Measurements from ENCODE around the gene VWA5B1. TPM values are rescaled to one million over a fixed set of nuclear protein-coding genes. Genes with fewer than 3 reads are reported as not detected.
A peak's percentile ranks its signal among the peaks of the same experiment; 100 is the strongest.

VWA5B1 gene
- total and polyA plus RNA-seq, 5 experiments from 2014 or later: 0.06 TPM; not detected in 4

DNA sequence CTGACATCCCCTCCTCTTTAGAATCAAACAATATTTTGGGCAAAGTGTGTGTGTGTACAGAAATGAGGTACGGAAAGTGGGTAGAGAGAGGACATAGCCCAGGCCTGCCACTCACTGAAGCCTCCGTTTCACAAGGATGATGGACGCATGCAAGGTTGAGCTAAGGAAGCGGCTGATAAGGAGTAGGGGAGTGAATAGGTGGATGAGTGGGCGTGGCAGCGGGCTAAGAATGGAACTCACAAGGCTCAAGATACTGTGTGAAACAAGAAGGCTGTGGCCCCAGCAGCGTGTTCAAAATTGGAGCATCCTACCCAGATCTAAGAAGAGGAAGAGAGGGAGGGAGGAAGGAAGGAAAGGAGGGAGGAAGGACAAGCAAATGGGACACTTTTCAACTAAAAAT lies 37.5 kb downstream of the VWA5B1 start:
- H3K4me1 Mint-ChIP-seq: peaks cover 0 to 2% (median under 1%) of the 10 kb centered on the region in 4 donors
- no peaks in the 10 kb centered on the region for H3K36me3 Mint-ChIP-seq
- H3K4me3 Mint-ChIP-seq: no peak overlapping the region
- H3K9me3 Mint-ChIP-seq: no peaks in the 10 kb centered on the region
- H3K27me3 Mint-ChIP-seq: peaks cover 6 to 39% (median 21%) of the 10 kb centered on the region in 5 donors
- ATAC-seq (no peak), DNase-seq (no peak)
- no peak overlapping the region for H3K27ac Mint-ChIP-seq
- POLR2A ChIA-PET: no interaction called here

GRCh38 chr1:20329793-20330542 lies 39.3 kb downstream of the VWA5B1 start:
- Mint-ChIP-seq H3K27me3 (peaks cover 8 to 39% (median 21%) of the 10 kb centered on the region in 5 donors), H3K4me1 (no peaks in the 10 kb centered on the region), H3K27ac (no peak overlapping the region), H3K9me3 (no peaks in the 10 kb centered on the region), H3K36me3 (no peaks in the 10 kb centered on the region), H3K4me3 (no peak overlapping the region)
- ATAC-seq (no peak), DNase-seq (no peak)
- POLR2A ChIA-PET: no interaction called here

GRCh38 chr1:20334103-20334502 lies 43.4 kb downstream of the VWA5B1 start:
- Mint-ChIP-seq H3K4me1 (no peaks in the 10 kb centered on the region), H3K9me3 (no peaks in the 10 kb centered on the region), H3K36me3 (no peaks in the 10 kb centered on the region), H3K4me3 (no peak overlapping the region), H3K27ac (no peak overlapping the region), H3K27me3 (peaks cover 6 to 43% (median 19%) of the 10 kb centered on the region in 5 donors)
- POLR2A ChIA-PET: no interaction called here
- DNase-seq: no peak
- ATAC-seq: no peak

- no peak overlapping the region for H3K4me3 Mint-ChIP-seq
- POLR2A ChIA-PET: no interaction called here
These were observed 45.5 kb downstream of the VWA5B1 start for GRCh38 chr1:20336105-20336605.

GRCh38 chr1:20337581-20337980 lies 46.9 kb downstream of the VWA5B1 start:
- POLR2A ChIA-PET: no interaction called here
- H3K27me3 Mint-ChIP-seq: peaks cover 9 to 47% (median 22%) of the 10 kb centered on the region in 5 donors
- ATAC-seq (no peak), DNase-seq (no peak)
- no peaks in the 10 kb centered on the region for H3K36me3 Mint-ChIP-seq
- no peaks in the 10 kb centered on the region for H3K9me3 Mint-ChIP-seq
- no peak overlapping the region for H3K4me3 Mint-ChIP-seq
- no peak overlapping the region for H3K27ac Mint-ChIP-seq
- no peaks in the 10 kb centered on the region for H3K4me1 Mint-ChIP-seq

More at GRCh38 chr1:20336105-20336605, 45.5 kb downstream of the VWA5B1 start:
- DNase-seq (no peak), ATAC-seq (no peak)
- Mint-ChIP-seq H3K27ac (no peak overlapping the region), H3K9me3 (no peaks in the 10 kb centered on the region), H3K27me3 (peaks cover 6 to 37% (median 17%) of the 10 kb centered on the region in 5 donors), H3K36me3 (no peaks in the 10 kb centered on the region), H3K4me1 (no peaks in the 10 kb centered on the region)

- Mint-ChIP-seq H3K9me3 (no peaks in the 10 kb centered on the region), H3K4me3 (no peak overlapping the region), H3K4me1 (peaks cover 0 to 9% (median 7%) of the 10 kb centered on the region in 4 donors), H3K27me3 (peaks cover 14 to 64% (median 33%) of the 10 kb centered on the region in 5 donors), H3K27ac (peak overlapping the region in 1 of 10 donors; percentile 53), H3K36me3 (peaks cover 0 to 4% (median 0%) of the 10 kb centered on the region in 3 donors)
- DNase-seq (no peak), ATAC-seq (no peak)
- POLR2A ChIA-PET: no interaction called here
These were observed 49.3 kb downstream of the VWA5B1 start for GRCh38 chr1:20339811-20340457.

DNA sequence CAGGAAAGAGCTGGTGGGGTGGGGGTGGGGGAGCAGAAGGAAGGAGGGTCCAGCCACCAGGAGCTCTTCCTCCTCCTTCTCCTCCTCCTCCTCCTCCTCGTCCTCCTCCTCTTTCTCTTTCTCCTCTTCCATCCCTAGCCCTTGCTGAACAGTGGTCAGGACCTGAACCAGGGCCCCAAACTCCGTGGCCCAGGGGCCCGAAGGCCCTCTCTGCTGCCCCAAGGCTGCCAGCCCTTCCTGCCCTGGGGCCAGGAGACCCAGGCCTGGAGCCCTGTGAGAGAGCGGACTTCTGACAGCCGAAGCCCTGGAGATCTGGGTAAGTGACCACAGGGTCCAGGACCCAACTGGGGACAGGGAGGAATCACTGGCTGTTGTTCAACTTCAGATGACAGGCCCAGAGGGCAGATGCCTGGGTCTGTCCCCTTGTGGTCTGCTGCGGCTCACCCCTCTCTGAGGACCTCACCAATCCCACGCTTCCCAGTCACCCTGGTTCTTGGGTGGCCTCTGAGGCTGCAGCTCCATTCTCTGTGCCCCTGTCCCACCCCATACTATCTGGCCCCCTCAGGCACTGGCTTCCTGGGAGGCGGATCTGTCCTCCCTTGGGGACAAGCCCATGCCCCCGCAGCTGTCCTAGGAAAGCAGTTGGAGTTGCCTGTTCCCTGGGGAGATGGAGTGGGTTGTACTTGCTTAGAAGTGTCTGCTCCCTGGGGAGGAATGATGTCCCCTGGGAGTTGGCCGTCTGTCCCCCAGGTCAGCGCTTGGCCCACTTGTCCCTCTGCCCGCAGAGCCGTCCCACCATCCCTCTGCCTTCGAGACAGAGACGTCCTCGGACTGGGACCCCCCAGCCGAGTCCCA lies 51.8 kb downstream of the VWA5B1 start:
- DNase-seq (no peak), ATAC-seq (no peak)
- H3K4me1 Mint-ChIP-seq: peaks cover 0 to 9% (median 7%) of the 10 kb centered on the region in 4 donors
- H3K9me3 Mint-ChIP-seq: peaks cover 2 to 15% (median 9%) of the 10 kb centered on the region in 9 donors
- H3K4me3 Mint-ChIP-seq: peak overlapping the region in 6 of 10 donors; percentile 16 to 48 (median 34)
- POLR2A ChIA-PET: interaction anchor here (0.5 kb wide), 1 partner anchor 514 kb away, joined by 3 read pairs; no protein-coding TSS in a partner anchor
- H3K27me3 Mint-ChIP-seq: peaks cover 17 to 58% (median 38%) of the 10 kb centered on the region in 5 donors
- no peak overlapping the region for H3K27ac Mint-ChIP-seq
- peaks cover 2 to 8% (median 7%) of the 10 kb centered on the region in 3 donors for H3K36me3 Mint-ChIP-seq

GRCh38 chr1:20343149-20343937 lies 52.7 kb downstream of the VWA5B1 start:
- DNase-seq (peak in 3 of 10 donors; percentile 7 to 30 (median 16)), ATAC-seq (peak; percentile 51 to 58)
- Mint-ChIP-seq H3K27ac (no peak overlapping the region), H3K4me3 (peak overlapping the region in 7 of 10 donors; percentile 29 to 82 (median 61)), H3K27me3 (peaks cover 17 to 52% (median 41%) of the 10 kb centered on the region in 5 donors), H3K36me3 (peaks cover 2 to 8% (median 7%) of the 10 kb centered on the region in 3 donors), H3K4me1 (peaks cover 0 to 9% (median 7%) of the 10 kb centered on the region in 4 donors), H3K9me3 (peaks cover 2 to 15% (median 9%) of the 10 kb centered on the region in 9 donors)
- POLR2A ChIA-PET: interaction anchor here (0.5 kb wide), 1 partner anchor 515 kb away, joined by 3 read pairs; no protein-coding TSS in a partner anchor

DNA sequence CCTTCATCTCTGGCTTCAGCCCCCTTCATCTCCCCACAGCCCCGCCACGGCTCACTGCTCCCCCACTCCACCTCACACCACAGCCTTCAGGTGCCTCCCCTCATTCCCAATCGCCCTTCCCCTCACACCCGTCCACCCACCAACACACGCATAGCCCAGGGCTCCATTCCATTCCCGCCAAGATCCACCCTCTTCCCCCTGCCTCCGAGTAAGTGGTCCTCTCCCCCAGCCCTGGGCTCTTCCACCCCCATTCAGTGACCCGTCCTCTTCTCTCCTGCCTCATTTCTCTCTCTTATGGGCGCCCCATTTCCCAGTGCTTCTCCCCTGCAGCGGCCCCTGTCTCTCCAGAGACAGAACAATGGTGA lies 53.2 kb downstream of the VWA5B1 start:
- DNase-seq: no peak
- no peak for ATAC-seq
- Mint-ChIP-seq H3K4me1 (peaks cover 0 to 9% (median 7%) of the 10 kb centered on the region in 4 donors), H3K9me3 (peaks cover 2 to 15% (median 9%) of the 10 kb centered on the region in 9 donors), H3K27ac (no peak overlapping the region), H3K27me3 (peaks cover 17 to 52% (median 41%) of the 10 kb centered on the region in 5 donors), H3K36me3 (peaks cover 2 to 8% (median 7%) of the 10 kb centered on the region in 3 donors), H3K4me3 (peak overlapping the region in 8 of 10 donors; percentile 29 to 82 (median 62))
- POLR2A ChIA-PET: no interaction called here

GRCh38 chr1:20344738-20345137 lies 54.1 kb downstream of the VWA5B1 start:
- DNase-seq: no peak
- Mint-ChIP-seq H3K4me3 (peak overlapping the region in 4 of 10 donors; percentile 13 to 62 (median 27)), H3K36me3 (peaks cover 2 to 8% (median 7%) of the 10 kb centered on the region in 3 donors), H3K27me3 (peaks cover 19 to 56% (median 43%) of the 10 kb centered on the region in 5 donors), H3K9me3 (peaks cover 2 to 15% (median 9%) of the 10 kb centered on the region in 9 donors), H3K27ac (no peak overlapping the region), H3K4me1 (peaks cover 0 to 9% (median 7%) of the 10 kb centered on the region in 4 donors)
- POLR2A ChIA-PET: no interaction called here
- ATAC-seq: no peak

DNA sequence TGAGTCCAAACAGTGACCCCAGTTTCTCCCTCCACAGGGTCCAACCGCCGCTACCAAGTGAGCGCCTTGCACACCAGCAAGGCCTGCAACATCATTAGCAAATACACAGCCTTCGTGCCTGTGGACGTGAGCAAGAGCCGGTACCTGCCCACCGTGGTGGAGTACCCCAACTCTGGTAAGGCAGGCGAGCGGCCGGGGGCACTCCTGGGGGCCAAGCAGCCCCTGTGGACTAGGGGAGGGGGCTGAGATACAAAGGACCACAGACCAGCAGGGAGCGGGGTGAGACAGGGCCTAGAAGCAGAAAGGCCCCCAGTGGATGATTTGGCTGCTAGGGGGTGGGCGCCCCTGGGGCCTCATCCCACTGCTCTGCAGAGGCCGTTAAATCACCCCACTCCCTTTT lies 54.7 kb downstream of the VWA5B1 start:
- H3K27ac Mint-ChIP-seq: no peak overlapping the region
- peaks cover 0 to 9% (median 7%) of the 10 kb centered on the region in 4 donors for H3K4me1 Mint-ChIP-seq
- POLR2A ChIA-PET: no interaction called here
- H3K36me3 Mint-ChIP-seq: peaks cover 2 to 8% (median 7%) of the 10 kb centered on the region in 3 donors
- H3K9me3 Mint-ChIP-seq: peaks cover 2 to 15% (median 9%) of the 10 kb centered on the region in 9 donors
- DNase-seq (no peak), ATAC-seq (no peak)
- peaks cover 19 to 63% (median 37%) of the 10 kb centered on the region in 5 donors for H3K27me3 Mint-ChIP-seq
- H3K4me3 Mint-ChIP-seq: no peak overlapping the region
